HEK293 (cell line): ENCODE measurements around the gene PHAX.
"Not testable (repeated sequence)": the region's sequence is repeated elsewhere in the genome, so short reads cannot be mapped to it uniquely, and the experiment has no call there.

Experiments used
- CTCF ChIA-PET: fragments of 350-600 bp; formaldehyde crosslinking; extraction: SDS; loops from one replicate; lab custom pipeline; 2021; ENCODE audit warnings: antibody characterized with exemption; lab: Yijun Ruan, JAX
- POLR2A ChIA-PET: fragments of 300-600 bp; formaldehyde crosslinking; extraction: SDS; loops from one replicate; lab custom pipeline; 2020; ENCODE audit warnings: antibody characterized with exemption, inconsistent platforms; lab: Yijun Ruan, JAX
- H3K27ac ChIP-seq: fragments of 200-500 bp; sonication (Bioruptor generic); 2 replicates; pipeline ENCODE4 v1.5.1; 2014; ENCODE audit warnings: low read depth, low read length, control low read depth, inconsistent platforms; ENCODE audit errors: extremely low read depth
- H3K36me3 ChIP-seq, 2 experiments: fragments of 200-500 bp in 1 of 2; sonication (Bioruptor generic) in 1 of 2; 1 replicate in 1 of 2; 2 replicates in 1 of 2; pipeline ENCODE4 v1.5.1; 2014 to 2017; ENCODE audit warnings: inconsistent platforms in 2 of 2, low read length in 2 of 2; ENCODE audit not compliant: control insufficient read depth in 2 of 2, insufficient read depth in 1 of 2
- H3K4me1 ChIP-seq: fragments of 200-500 bp; sonication (Bioruptor generic); 2 replicates; pipeline ENCODE4 v1.5.1; 2014; ENCODE audit warnings: mild to moderate bottlenecking, low read length, inconsistent platforms; ENCODE audit not compliant: control insufficient read depth, insufficient read depth
- H3K4me3 ChIP-seq: 2 replicates; pipeline ENCODE4 v1.5.1; 2011; ENCODE audit warnings: low read depth, mild to moderate bottlenecking, control low read depth, low read length, moderate library complexity
- H3K9me3 ChIP-seq: fragments of 200-500 bp; sonication (Bioruptor generic); 2 replicates; pipeline ENCODE4 v1.5.1; 2014; ENCODE audit warnings: low read depth, low read length, inconsistent platforms; ENCODE audit not compliant: control insufficient read depth, insufficient read depth
- KLF16 ChIP-seq: fragments of 450-650 bp; formaldehyde crosslinking; IDR thresholded peaks from 2 replicates; pipeline ENCODE4 v1.5.1; 2017; ENCODE audit warnings: missing biosample characterization, missing genetic modification characterization
- KLF7 ChIP-seq: fragments of 450-650 bp; formaldehyde crosslinking; IDR thresholded peaks from 2 replicates; pipeline ENCODE4 v1.5.1; 2016; ENCODE audit warnings: missing biosample characterization, missing genetic modification characterization, borderline replicate concordance
- OVOL3 ChIP-seq: fragments of 450-650 bp; formaldehyde crosslinking; IDR thresholded peaks from 2 replicates; pipeline ENCODE4 v1.5.1; 2016; ENCODE audit warnings: missing biosample characterization, missing genetic modification characterization
- YY2 ChIP-seq: fragments of 450-650 bp; formaldehyde crosslinking; IDR thresholded peaks from 2 replicates; pipeline ENCODE4 v1.5.1; 2016; ENCODE audit warnings: missing biosample characterization, missing genetic modification characterization
- ZBTB11 ChIP-seq: fragments of 450-650 bp; formaldehyde crosslinking; conservative IDR thresholded peaks from 2 replicates; pipeline ENCODE4 v1.5.1; 2016; ENCODE audit warnings: low read depth, missing biosample characterization, missing genetic modification characterization
- ZFP37 ChIP-seq: fragments of 450-650 bp; formaldehyde crosslinking; IDR thresholded peaks from 2 replicates; pipeline ENCODE4 v1.5.1; 2016; ENCODE audit warnings: missing biosample characterization, missing genetic modification characterization
- ZNF132 ChIP-seq: fragments of 450-650 bp; formaldehyde crosslinking; IDR thresholded peaks from 2 replicates; pipeline ENCODE4 v1.5.1; 2017; ENCODE audit warnings: missing biosample characterization, missing genetic modification characterization, borderline replicate concordance
- ZNF133 ChIP-seq: fragments of 450-650 bp; formaldehyde crosslinking; IDR thresholded peaks from 2 replicates; pipeline ENCODE4 v1.5.1; 2016; ENCODE audit warnings: missing biosample characterization, missing genetic modification characterization
- ZNF138 ChIP-seq: fragments of 450-650 bp; formaldehyde crosslinking; IDR thresholded peaks from 2 replicates; pipeline ENCODE4 v1.5.1; 2016; ENCODE audit warnings: missing biosample characterization, missing genetic modification characterization, borderline replicate concordance
- ZNF146 ChIP-seq: fragments of 450-650 bp; formaldehyde crosslinking; IDR thresholded peaks from 2 replicates; pipeline ENCODE4 v1.5.1; 2016; ENCODE audit warnings: missing biosample characterization, missing genetic modification characterization
- ZNF354C ChIP-seq: fragments of 450-650 bp; formaldehyde crosslinking; IDR thresholded peaks from 2 replicates; pipeline ENCODE4 v1.5.1; 2016; ENCODE audit warnings: missing biosample characterization, missing genetic modification characterization, low read depth, borderline replicate concordance
- ZNF530 ChIP-seq: fragments of 450-650 bp; formaldehyde crosslinking; IDR thresholded peaks from 2 replicates; pipeline ENCODE4 v1.5.1; 2016; ENCODE audit warnings: low read depth, missing biosample characterization, missing genetic modification characterization
- ZNF571 ChIP-seq: fragments of 450-650 bp; formaldehyde crosslinking; IDR thresholded peaks from 2 replicates; pipeline ENCODE4 v1.5.0; 2017; ENCODE audit warnings: missing biosample characterization, missing genetic modification characterization
- ZNF580 ChIP-seq: fragments of 450-650 bp; formaldehyde crosslinking; IDR thresholded peaks from 2 replicates; pipeline ENCODE4 v1.5.1; 2016; ENCODE audit warnings: missing biosample characterization, missing genetic modification characterization
- ZNF600 ChIP-seq: fragments of 450-650 bp; formaldehyde crosslinking; IDR thresholded peaks from 2 replicates; pipeline ENCODE4 v1.5.1; 2016; ENCODE audit warnings: missing biosample characterization, missing genetic modification characterization
- ZNF626 ChIP-seq: fragments of 450-650 bp; sonication (Bioruptor Pico); formaldehyde crosslinking; IDR thresholded peaks from 2 replicates; pipeline ENCODE4 v1.5.1; 2018; ENCODE audit warnings: missing biosample characterization, missing genetic modification characterization, inconsistent platforms
- ZNF747 ChIP-seq: fragments of 450-650 bp; formaldehyde crosslinking; IDR thresholded peaks from 2 replicates; pipeline ENCODE4 v1.5.1; 2016; ENCODE audit warnings: missing biosample characterization, missing genetic modification characterization
- ZSCAN5A ChIP-seq: fragments of 450-650 bp; formaldehyde crosslinking; IDR thresholded peaks from 2 replicates; pipeline ENCODE4 v1.5.1; 2016; ENCODE audit warnings: missing biosample characterization, missing genetic modification characterization
- TF ChIP-seq, protein P1 (sequence below): fragments of 450-650 bp; formaldehyde crosslinking; IDR thresholded peaks from 2 replicates; pipeline ENCODE4 v1.5.1; 2016; ENCODE audit warnings: missing biosample characterization, missing genetic modification characterization

Gene PHAX

GRCh38 chr5:126664586-126664985 is 63.8 kb downstream of the PHAX start (continued):
- no peak for TF ChIP-seq ZNF354C

DNA sequence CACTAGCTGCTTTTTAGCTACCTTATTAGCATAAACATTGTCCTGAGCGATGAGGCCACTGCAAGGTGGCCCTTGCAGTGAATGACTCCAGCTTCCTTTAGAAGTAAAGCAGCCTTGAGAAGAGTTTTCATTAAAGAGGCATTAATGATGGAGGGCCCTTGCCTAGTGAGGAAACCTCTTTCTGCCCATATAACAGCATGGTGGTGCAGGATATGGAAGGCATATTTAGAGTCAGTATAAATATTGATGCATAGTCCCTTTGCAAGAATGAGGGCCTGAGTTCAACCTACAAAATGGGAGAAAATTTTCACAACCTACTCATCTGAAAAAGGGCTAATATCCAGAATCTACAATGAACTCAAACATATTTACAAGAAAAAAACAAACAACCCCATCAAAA is 69.4 kb downstream of the PHAX start:
- H3K36me3 ChIP-seq, POLR2A ChIA-PET, H3K9me3 ChIP-seq, H3K27ac ChIP-seq, H3K4me3 ChIP-seq, H3K4me1 ChIP-seq: not testable (repeated sequence)
- CTCF ChIA-PET, result interaction anchor here (1.9 kb wide), 1 partner anchor 110 kb away, joined by 9 read pairs; no protein-coding TSS in a partner anchor
- TF ChIP-seq ZNF600, result peak; percentile 96

- H3K9me3 ChIP-seq, H3K36me3 ChIP-seq, H3K4me1 ChIP-seq, H3K27ac ChIP-seq, POLR2A ChIA-PET, H3K4me3 ChIP-seq: not testable (repeated sequence)
- CTCF ChIA-PET, result interaction anchor here (1.3 kb wide), 1 partner anchor 109 kb away, joined by 4 read pairs; no protein-coding TSS in a partner anchor
These were observed 70.9 kb downstream of the PHAX start for GRCh38 chr5:126671681-126672080.

- ChIA-PET CTCF (interaction anchor here (0.6 to 8.5 kb wide), 4 partner anchors 102 to 175 kb away, joined by 3 to 137 read pairs (median 4); partner anchors contain the start of gene LMNB1), POLR2A (no interaction called here)
These were observed 72.7 kb downstream of the PHAX start for GRCh38 chr5:126673477-126673876.

More at GRCh38 chr5:126673477-126673876, 72.7 kb downstream of the PHAX start:
- Histone ChIP-seq H3K27ac (no peak overlapping the region), H3K36me3 (no peaks in the 10 kb centered on the region), H3K4me3 (no peak overlapping the region), H3K4me1 (no peaks in the 10 kb centered on the region), H3K9me3 (no peaks in the 10 kb centered on the region)
- TF ChIP-seq OVOL3 (tag by site-specific recombination) (no peak), ZNF747 (tag by site-specific recombination) (no peak), ZNF580 (tag by site-specific recombination) (no peak), ZFP37 (tag by site-specific recombination) (no peak), ZBTB11 (tag by site-specific recombination) (no peak), KLF16 (no peak), ZNF626 (tag by site-specific recombination) (no peak), KLF7 (tag by site-specific recombination) (no peak), ZNF133 (tag by site-specific recombination) (no peak), YY2 (tag by site-specific recombination) (no peak), ZNF132 (tag by site-specific recombination) (no peak), ZNF571 (no peak), ZSCAN5A (tag by site-specific recombination) (no peak), ZNF530 (no peak), ZNF146 (tag by site-specific recombination) (no peak), ZNF138 (tag by site-specific recombination) (no peak)
- TF ChIP-seq, protein P1, sequence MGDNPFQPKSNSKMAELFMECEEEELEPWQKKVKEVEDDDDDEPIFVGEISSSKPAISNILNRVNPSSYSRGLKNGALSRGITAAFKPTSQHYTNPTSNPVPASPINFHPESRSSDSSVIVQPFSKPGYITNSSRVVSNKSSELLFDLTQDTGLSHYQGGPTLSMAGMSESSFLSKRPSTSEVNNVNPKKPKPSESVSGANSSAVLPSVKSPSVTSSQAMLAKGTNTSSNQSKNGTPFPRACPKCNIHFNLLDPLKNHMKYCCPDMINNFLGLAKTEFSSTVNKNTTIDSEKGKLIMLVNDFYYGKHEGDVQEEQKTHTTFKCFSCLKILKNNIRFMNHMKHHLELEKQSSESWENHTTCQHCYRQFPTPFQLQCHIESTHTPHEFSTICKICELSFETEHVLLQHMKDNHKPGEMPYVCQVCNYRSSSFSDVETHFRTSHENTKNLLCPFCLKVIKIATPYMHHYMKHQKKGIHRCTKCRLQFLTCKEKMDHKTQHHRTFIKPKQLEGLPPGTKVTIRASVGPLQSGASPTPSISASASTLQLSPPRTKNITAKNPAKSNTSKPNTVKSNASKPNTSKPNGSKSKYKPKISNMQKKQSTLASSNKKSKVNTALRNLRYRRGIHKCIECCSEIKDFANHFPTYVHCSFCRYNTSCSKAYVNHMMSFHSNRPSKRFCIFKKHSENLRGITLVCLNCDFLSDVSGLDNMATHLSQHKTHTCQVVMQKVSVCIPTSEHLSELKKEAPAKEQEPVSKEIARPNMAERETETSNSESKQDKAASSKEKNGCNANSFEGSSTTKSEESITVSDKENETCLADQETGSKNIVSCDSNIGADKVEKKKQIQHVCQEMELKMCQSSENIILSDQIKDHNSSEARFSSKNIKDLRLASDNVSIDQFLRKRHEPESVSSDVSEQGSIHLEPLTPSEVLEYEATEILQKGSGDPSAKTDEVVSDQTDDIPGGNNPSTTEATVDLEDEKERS (tag by site-specific recombination), result no peak
